Cardiac muscle cell (in vitro differentiated cells and primary cell): ENCODE data around the gene ZZZ3. TPM values are rescaled to one million over a fixed set of nuclear protein-coding genes. Genes with fewer than 3 reads are reported as not detected.
"Not testable (repeated sequence)": the region's sequence is repeated elsewhere in the genome, so short reads cannot be mapped to it uniquely, and the experiment has no call there.

Experiments
- DNase-seq, 2 donors: peaks; one replicate each; pipeline versions ENCODE4 v3.0.0 to v3.0.0-alpha.2; 2010 to 2017; ENCODE audit warnings: low read depth in 1 of 2, low spot score in 1 of 2
- H3K27ac ChIP-seq: fragments of 200-600 bp; sonication (generic); 2 replicates; pipeline ENCODE4 v1.5.1; 2016
- H3K27me3 ChIP-seq: fragments of 200-600 bp; sonication (generic); 2 replicates; pipeline ENCODE4 v1.6.0; 2016; ENCODE audit warnings: control low read depth
- H3K36me3 ChIP-seq: fragments of 200-600 bp; sonication (generic); 2 replicates; pipeline ENCODE4 v1.5.1; 2016; ENCODE audit warnings: control low read depth
- H3K4me1 ChIP-seq: fragments of 200-600 bp; sonication (generic); 2 replicates; pipeline ENCODE4 v1.8.1; 2017; ENCODE audit warnings: low read depth, mild to moderate bottlenecking, mixed run types
- H3K4me3 ChIP-seq: fragments of 200-600 bp; sonication (generic); 2 replicates; pipeline ENCODE4 v1.5.1; 2016; ENCODE audit warnings: mild to moderate bottlenecking
- H3K9me3 ChIP-seq: fragments of 200-600 bp; sonication (generic); 2 replicates; pipeline ENCODE4 v1.5.1; 2017; ENCODE audit warnings: low read depth, mild to moderate bottlenecking, control low read depth
- polyA plus RNA-seq: library from polyadenylated mRNA; unstranded; fragments of >200 nt; fragmentation: Nextera tagmentation; extraction: Ambion mirVana; gene quantifications from 2 replicates; pipeline ENCODE4 v1.2.1, GENCODE V29; 2016
- total RNA-seq: library from RNA; depleted of rRNA; stranded (reverse); fragments of >200 nt; gene quantifications from 2 replicates; pipeline ENCODE4 v1.2.3, GENCODE V29; 2016
- TF ChIP-seq, protein P1 (sequence below): IDR thresholded peaks from 2 replicates; pipeline ENCODE4 v1.5.1; 2012; ENCODE audit warnings: low read depth, mild to moderate bottlenecking, low read length

The ZZZ3 gene
- total and polyA plus RNA-seq, 2 experiments from 2014 or later, result 34.6 to 48.6 TPM

DNA sequence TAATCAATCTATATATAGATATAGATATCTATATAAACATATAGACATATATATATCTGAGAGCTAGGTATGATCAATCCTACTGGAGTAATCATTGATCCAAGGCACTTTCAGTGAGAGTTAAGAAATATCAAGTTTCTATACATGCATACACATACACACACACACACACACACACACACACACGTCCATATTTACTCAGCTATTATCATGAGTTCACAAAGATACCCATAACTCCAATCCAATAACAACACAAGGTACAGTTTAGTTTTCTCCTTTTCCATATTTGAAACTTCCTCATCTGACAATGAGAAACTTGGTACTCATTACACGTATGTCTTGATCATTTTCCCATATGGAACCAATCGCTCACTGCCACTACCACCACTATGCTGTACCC lies 27.3 kb upstream of the ZZZ3 start:
- TF ChIP-seq, protein P1, sequence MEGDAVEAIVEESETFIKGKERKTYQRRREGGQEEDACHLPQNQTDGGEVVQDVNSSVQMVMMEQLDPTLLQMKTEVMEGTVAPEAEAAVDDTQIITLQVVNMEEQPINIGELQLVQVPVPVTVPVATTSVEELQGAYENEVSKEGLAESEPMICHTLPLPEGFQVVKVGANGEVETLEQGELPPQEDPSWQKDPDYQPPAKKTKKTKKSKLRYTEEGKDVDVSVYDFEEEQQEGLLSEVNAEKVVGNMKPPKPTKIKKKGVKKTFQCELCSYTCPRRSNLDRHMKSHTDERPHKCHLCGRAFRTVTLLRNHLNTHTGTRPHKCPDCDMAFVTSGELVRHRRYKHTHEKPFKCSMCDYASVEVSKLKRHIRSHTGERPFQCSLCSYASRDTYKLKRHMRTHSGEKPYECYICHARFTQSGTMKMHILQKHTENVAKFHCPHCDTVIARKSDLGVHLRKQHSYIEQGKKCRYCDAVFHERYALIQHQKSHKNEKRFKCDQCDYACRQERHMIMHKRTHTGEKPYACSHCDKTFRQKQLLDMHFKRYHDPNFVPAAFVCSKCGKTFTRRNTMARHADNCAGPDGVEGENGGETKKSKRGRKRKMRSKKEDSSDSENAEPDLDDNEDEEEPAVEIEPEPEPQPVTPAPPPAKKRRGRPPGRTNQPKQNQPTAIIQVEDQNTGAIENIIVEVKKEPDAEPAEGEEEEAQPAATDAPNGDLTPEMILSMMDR, result no peak
- peaks cover 58% of the 10 kb centered on the region for H3K36me3 ChIP-seq
- H3K9me3 ChIP-seq, result no peaks in the 10 kb centered on the region
- no peaks in the 10 kb centered on the region for H3K4me1 ChIP-seq
- no peak for DNase-seq
- H3K4me3 ChIP-seq, result no peak overlapping the region
- no peaks in the 10 kb centered on the region for H3K27me3 ChIP-seq
- no peak overlapping the region for H3K27ac ChIP-seq

DNA sequence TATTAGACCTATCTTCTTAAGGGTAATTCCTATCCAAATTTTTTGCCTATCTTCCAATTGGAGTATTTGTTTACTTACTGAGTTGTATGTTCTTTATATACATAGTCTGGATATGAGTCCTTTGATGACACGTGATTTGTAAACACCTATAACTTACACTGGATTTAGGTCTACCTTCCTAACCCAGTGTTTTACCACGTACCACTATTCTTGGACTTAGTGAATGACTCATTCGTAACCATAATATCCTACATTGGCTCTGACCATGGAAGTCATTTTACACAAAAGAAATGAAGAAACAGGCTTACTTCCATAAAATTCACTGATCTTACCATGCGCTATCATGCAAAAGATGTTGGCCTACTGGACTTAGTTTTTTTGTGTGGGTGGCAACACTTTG lies 23.9 kb upstream of the ZZZ3 start:
- Histone ChIP-seq H3K4me3 (no peak overlapping the region), H3K27ac (no peak overlapping the region), H3K36me3 (peaks cover 36% of the 10 kb centered on the region), H3K4me1 (no peaks in the 10 kb centered on the region), H3K27me3 (no peaks in the 10 kb centered on the region), H3K9me3 (no peaks in the 10 kb centered on the region)
- TF ChIP-seq, protein P1, result no peak
- DNase-seq, result no peak

GRCh38 chr1:77704736-77705135 lies 22.3 kb upstream of the ZZZ3 start:
- Histone ChIP-seq H3K27ac (no peak overlapping the region), H3K36me3 (peaks cover 25% of the 10 kb centered on the region), H3K4me1 (no peaks in the 10 kb centered on the region), H3K4me3 (no peak overlapping the region), H3K27me3 (no peaks in the 10 kb centered on the region), H3K9me3 (no peaks in the 10 kb centered on the region)
- no peak for DNase-seq
- TF ChIP-seq, protein P1, result no peak

- H3K4me3 ChIP-seq, H3K4me1 ChIP-seq, DNase-seq, H3K27ac ChIP-seq, H3K27me3 ChIP-seq, H3K9me3 ChIP-seq: not testable (repeated sequence)
- H3K36me3 ChIP-seq, result peaks cover 28% of the 10 kb centered on the region
These were observed 17.2 kb upstream of the ZZZ3 start for GRCh38 chr1:77699673-77700072.

DNA sequence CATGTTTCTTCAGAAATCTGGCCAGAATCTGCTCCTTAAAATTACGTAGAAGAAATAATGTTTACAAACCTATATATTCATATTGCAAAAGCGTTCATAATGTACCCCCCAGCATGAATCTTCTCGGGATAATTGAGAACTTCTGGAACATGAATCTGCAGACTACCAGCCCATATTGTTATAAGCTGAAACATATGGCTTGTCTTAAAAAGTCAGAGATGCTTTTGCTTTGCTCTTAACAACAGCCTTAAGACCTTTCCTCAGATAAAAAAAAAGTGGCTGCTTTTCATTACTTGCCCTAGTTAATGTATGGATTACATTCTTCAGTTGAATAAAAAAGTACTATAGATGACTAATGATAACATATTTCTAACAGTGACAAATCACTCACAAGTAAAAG lies 15.0 kb upstream of the ZZZ3 start:
- Histone ChIP-seq H3K27me3 (no peaks in the 10 kb centered on the region), H3K27ac (no peak overlapping the region), H3K9me3 (no peaks in the 10 kb centered on the region), H3K4me3 (no peak overlapping the region), H3K4me1 (no peaks in the 10 kb centered on the region), H3K36me3 (peaks cover 29% of the 10 kb centered on the region)
- TF ChIP-seq, protein P1, result no peak
- no peak for DNase-seq

- DNase-seq, result no peak
- Histone ChIP-seq H3K9me3 (no peaks in the 10 kb centered on the region), H3K27ac (no peak overlapping the region), H3K27me3 (no peaks in the 10 kb centered on the region), H3K4me1 (peaks cover 6% of the 10 kb centered on the region), H3K36me3 (no peaks in the 10 kb centered on the region), H3K4me3 (no peak overlapping the region)
- TF ChIP-seq, protein P1, result no peak
These were observed 6.5 kb upstream of the ZZZ3 start for GRCh38 chr1:77688939-77689338.
